HG02884 (cell line): ENCODE data around the gene LRRC59.
A peak's percentile ranks its signal among the peaks of the same experiment; 100 is the strongest.
"Not testable (repeated sequence)": the region's sequence is repeated elsewhere in the genome, so short reads cannot be mapped to it uniquely, and the experiment has no call there.

Experiments used
- ATAC-seq: cut with Tn5 transposase; IDR thresholded peaks from one replicate; pipeline ENCODE4 v1.9.1; 2021; ENCODE audit warnings: mild to moderate bottlenecking, moderate library complexity; ENCODE audit not compliant: unreplicated experiment

LRRC59 gene

DNA sequence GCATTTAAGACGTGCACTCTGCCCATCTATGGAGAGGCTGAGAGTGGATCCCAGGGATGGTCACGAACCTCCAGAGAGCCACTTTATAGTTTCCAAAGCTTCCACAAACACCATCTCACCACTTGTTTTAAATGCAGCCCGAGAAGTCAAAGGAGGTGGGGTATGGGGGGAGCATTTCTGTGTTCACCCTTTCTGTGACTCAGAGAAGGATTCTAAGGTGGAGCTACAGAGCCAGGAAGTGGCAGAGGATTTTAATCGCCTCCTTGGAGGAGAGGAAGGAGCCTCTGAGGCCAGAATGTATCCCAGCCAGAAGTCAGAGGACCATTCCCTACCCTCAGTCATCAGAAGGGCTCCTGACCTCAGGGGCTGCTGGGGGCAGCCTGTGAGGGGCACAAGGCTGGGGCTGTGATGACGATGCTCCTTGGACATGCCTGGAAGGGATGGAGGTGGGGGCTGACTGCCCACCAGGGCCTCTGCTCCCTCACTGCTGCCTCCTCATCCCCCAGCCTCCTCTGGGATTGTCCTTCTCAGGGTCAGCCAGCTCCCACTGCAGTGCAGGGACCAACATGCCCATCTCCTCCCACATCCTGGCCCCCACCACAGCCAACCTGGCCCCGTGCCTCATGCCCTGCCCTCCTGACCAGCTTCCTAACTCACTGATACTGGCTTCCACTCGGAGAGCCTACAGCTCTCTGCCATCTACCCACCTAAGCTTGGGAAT is 48.6 kb downstream of the LRRC59 start:
- no peak for ATAC-seq

DNA sequence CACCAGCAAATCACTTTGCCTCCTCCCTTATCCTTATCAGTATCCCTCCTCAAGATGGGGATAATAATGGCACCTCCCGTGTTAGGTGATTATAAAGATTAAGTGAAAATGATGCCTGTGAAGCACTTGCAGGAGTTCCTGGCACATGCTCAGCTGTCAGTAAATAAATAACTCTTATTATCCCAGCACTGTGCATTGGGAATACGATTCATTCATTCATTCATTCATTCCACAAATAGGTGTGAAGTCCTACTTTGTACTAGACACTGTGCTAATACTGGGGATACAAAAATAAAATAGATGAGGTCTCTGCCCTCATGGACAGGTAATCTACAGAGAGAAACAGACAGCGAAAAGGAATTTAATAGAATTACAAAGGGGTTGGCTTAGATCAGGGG is 49.4 kb downstream of the LRRC59 start:
- no peak for ATAC-seq

DNA sequence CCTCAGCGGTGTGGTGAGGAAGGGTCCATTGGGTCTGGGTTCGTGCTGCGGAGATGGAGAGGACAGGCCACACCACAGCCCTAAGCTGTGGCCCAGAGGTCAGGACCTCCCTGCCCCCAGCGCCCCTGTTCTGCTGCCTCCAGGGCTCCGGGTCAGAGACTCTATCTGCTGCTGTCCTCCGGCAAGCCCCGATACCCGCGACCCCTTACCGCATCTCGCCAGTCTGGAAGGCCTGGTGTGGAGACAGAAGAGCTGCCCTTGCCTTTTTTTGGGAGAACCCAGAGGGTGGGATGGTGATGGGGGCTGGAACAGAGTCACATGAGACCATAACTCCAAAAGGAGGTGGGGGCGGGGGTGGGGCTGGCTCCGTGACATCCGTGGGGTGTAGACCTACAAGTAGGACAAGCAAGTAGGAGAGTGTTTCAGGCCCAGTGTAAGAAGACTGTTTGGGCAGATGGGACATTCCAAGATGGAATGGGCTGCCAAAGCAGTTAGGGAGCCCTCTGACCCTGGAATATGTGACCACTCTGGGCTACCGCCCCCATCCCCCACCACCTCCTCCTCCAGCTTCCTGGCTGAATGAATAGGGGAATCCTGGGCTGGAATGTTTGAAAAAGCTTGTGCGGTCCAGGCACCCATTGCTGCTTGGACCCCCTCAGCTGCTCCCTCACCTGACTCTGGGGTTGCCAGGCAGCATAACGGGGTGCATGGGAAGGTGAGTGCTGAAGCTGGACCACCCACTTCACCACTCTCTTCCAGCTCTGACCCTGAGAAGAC is 50.0 kb downstream of the LRRC59 start:
- ATAC-seq = no peak

DNA sequence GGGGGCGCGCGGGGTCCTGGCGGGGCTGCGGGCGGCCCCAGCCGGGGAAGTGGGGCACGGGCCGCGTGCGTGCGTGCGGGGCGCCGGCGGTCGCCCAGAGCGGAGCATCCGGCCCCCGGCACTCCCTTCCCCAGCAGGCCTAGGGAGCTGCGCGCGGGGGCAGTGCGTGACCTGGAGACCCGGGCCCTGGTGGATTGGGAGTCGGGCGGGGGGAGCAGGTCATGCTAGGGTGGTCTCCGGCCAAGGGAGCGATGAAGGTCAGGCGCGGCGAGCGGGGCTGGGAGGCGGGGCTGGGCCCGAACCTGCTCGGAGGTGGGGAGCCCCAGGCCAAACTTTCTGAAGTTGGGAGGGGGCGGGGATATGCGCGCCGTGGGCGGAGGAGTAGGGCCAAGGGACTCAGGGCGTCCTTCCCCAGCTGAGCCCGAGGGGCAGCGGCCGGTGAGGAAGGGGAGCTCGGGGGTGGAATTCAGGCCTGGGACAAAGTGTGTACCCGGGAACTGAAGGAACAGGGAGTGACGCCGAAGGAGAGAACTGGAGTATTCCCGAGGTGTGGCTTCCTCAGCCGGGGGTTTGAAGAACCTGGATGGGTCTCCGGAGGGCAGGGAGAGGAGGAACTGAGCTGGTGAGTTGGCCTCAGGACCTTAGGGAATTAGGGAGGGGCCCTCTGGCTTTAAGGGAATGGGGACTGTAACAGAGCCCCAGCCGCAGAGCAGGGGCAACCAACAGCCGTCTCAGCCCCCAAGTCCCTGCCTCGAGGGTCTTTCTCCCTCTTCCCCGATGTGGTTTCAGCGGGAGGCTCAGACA is 50.8 kb downstream of the LRRC59 start:
- ATAC-seq = peak; percentile 29

DNA sequence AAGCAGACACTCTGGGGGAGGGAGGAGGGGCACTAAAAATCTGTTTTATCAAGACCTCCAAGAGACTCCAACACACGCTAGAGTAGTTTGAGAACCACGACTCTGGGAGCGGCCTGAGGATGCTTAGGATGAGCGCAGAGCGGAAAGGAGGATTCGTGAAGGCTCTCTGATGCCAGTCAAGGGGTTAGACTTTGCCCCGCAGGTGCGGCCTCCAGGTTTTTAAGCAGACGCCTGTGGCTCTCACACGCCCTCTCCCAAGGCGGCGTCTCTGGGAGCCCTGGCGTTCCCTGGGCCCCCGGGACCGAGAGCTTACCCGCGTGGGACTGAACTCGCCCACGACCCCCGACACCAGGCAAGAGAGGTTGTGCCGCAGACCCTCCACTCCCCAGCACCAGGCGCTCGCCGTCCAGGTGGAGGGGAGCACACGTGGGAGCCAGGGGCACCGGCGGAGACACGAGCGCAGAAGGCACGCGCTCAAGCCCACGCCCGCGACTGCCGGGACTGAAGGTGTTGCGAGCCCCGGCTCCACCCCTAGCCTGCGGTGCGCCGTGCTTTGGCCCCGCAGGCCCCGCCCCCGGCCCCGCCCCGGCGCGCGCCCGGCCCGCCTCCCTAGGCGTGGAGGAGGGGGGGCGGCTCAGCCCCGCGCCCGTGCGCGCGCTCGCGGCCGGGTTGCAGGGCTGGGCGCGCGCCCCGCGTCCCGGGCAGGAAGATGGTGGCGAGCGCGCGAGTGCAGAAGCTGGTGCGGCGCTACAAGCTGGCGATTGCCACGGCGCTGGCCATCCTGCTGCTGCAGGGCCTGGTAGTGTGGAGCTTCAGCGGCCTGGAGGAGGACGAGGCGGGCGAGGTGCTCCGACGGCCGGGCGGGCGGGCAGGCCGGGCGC is 51.7 kb downstream of the LRRC59 start, which contains the start of gene XYLT2:
XYLT2 (plus strand) TSS at position 695 of the 881 bp plus-strand sequence; CDS start at position 710, 15 bp downstream.
- ATAC-seq = peak; percentile 79

DNA sequence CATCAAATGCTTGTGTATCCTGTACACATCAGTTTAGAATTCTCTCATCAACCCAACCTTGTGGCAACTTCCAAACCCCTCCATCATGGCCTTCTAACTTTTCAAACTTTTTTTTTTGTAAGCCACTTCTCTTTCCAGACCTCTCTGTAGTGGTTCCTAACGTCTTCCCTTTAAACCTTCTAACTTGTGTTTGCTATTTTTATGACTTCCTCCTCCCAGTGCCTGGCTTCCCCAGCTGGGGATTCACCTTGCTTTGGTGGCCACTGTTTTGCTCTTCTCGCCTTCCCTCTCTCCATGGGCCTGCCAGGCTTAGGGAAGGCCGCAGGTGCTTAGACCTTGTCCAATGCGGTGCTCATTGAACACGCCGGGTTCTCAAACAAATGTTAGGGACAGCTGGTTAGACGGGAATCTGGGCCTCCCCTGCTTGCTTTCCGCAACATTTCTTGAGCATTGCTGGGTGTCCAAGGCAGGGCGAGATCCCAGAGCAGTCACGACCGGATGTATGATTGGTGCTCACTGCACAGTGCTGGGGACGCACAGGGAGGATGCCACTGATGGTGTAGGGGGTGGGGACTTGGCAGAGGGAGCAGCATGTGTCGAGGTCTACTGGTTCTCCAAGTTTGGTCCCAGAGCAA is 52.5 kb downstream of the LRRC59 start:
- ATAC-seq = no peak

DNA sequence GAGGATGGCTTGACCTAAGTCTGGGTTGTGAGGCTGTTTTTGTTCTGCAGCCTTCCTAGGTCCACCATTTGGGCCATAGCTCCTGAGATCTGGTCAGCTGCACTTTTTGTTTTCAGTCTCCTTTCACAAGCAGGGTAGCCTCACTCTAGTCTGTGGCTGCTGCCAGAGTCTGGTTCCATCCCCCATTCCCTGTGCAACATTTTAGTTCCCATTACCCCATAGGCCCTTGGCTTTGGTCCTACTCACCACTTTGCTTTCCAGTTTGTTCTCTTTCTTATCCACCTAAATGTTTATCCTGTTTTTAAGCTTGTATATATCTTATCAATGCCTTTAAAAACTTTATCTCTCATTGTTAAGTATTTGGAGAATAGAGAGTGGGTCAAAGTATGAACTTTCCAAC is 57.9 kb downstream of the LRRC59 start:
- ATAC-seq = no peak

DNA sequence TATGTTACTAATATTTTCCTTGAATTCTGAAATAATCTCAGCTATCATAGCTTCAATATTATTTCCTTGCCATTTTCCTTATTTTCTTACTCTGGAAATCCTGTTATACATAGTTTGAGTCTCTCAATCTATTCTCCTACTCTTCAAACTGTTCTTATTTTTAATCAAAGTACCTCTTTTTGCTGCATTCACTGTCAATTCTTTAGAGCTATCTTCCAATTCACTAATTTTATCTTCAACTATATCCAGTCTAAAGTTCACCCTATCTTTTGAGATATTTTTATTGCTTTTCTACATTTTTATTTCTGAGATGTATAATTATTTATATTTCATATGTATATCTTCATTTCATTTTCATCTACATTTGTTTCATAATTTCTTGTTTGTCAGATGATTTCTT is 58.7 kb downstream of the LRRC59 start:
- no peak for ATAC-seq

DNA sequence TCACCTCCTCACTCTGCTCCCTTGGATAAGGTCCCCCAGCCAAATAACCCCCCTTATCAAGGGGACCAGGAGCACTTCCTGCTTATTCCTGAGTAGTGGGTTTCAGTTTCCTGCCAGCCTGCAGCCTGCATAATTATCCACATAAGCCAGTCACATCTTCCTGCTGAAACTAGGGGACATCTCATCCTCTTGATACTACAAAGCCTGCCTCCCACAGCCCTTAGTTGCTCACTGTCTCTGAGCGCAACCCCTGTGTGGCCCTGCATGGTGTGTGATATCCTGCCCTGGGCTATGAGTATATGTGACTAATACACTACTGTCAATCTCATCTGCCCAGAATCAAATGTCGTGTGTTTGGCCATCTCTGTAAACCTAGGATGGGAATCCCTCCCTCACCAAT is 59.4 kb downstream of the LRRC59 start:
- no peak for ATAC-seq

DNA sequence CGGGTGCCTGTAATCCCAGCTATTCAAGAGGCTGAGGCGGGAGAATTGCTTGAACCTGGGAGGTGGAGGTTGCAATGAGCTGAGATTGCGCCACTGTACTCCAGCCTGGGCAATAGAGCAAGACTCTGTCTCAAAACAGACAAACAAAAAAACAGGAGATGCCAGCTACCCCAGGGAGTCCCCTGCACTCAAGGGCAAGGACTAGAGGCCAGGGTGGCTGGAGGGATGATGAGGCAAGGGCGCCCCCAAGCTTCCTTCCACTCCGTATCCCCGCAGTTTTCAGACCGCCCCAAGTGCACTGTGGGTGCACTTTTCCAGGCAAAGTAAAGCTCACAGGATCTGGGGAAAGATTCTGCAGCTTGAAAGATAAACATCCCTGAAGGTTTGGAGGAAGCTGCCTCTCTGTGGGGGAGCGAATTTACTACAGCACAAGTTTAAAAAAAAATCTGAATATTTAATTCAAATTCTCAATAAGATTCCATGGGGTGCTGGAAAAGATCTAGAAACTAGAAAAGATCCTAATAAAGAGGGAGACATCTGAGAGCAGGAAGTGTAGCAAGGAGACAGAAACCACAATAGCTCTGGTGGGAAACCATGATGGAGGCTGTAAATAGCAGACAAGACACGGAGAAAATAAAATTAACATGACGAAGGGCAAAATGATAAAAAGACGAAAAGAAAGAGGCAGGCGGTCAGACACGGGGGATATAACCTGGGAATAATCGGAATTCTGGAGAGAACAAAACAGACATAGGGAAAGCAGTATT is 63.8 kb downstream of the LRRC59 start:
- not testable (repeated sequence) for ATAC-seq

DNA sequence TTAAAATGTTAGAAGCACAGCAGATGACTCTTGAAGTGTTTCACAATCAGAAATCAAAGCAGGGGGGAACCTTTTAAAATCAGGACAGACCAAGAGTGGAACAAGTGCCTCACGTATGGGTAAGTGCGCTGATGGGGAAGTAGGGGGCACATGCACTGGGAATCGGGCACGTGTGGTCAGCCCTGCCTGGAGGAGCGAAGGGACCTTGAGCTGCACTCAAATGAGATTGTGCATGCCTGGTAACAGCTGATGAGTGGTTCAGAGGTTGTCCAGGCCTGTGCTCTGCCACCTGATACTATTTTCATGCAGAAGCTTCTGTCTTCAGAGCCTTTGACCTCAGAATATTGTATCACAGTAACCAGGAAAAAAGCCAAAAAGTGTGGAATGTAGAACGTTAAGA is 65.1 kb downstream of the LRRC59 start:
- no peak for ATAC-seq
